ENCODE results near the gene OR52B2. TPM values are rescaled to one million over a fixed set of nuclear protein-coding genes. Genes with fewer than 3 reads are reported as not detected.
"Not testable (repeated sequence)": the region's sequence is repeated elsewhere in the genome, so short reads cannot be mapped to it uniquely, and the experiment has no call there.

Gene OR52B2
- total RNA-seq, 2 donors from 2014 or later: not detected

GRCh38 chr11:6175440-6175839 is 5.3 kb upstream of the OR52B2 start:
- intact Hi-C loops (cut with DNase I): no loop called here
- DNase-seq (no peak), ATAC-seq (no peak)
- H3K4me3 ChIP-seq: no peak overlapping the region
- no peak for TF ChIP-seq POLR2A (IDR thresholded peaks at IDR 0.05)
- TF ChIP-seq CTCF (IDR thresholded peaks at IDR 0.05): no peak
- H3K9me3 ChIP-seq: no peaks in the 10 kb centered on the region
- no peaks in the 10 kb centered on the region for H3K27me3 ChIP-seq
- WGBS, 2 donors: 36 to 38% methylated on average over 2 of the region's 2 CpGs
- no peak overlapping the region for H3K27ac ChIP-seq
- no peaks in the 10 kb centered on the region for H3K4me1 ChIP-seq
- no peaks in the 10 kb centered on the region for H3K36me3 ChIP-seq (replicated peaks in 1 of 2; ENCODE audit: insufficient read depth in 1 of 2, low read depth in 2 of 2)

GRCh38 chr11:6156628-6157359 is 13.3 kb downstream of the OR52B2 start:
- Histone ChIP-seq H3K27me3 (no peaks in the 10 kb centered on the region), H3K4me3 (no peak overlapping the region), H3K9me3 (no peaks in the 10 kb centered on the region), H3K27ac (no peak overlapping the region), H3K36me3 (replicated peaks in 1 of 2; ENCODE audit: insufficient read depth in 1 of 2, low read depth in 2 of 2) (no peaks in the 10 kb centered on the region), H3K4me1 (no peaks in the 10 kb centered on the region)
- ATAC-seq: no peak
- 52 to 67% methylated on average over 5 to 7 of the region's 7 CpGs for WGBS, 2 donors
- intact Hi-C loops (cut with DNase I): no loop called here
- no peak for TF ChIP-seq POLR2A (IDR thresholded peaks at IDR 0.05)
- no peak for TF ChIP-seq CTCF (IDR thresholded peaks at IDR 0.05)
- DNase-seq: no peak

GRCh38 chr11:6152126-6152525 is 18.0 kb downstream of the OR52B2 start:
- TF ChIP-seq POLR2A (IDR thresholded peaks at IDR 0.05): no peak
- no peak for TF ChIP-seq CTCF (IDR thresholded peaks at IDR 0.05)
- Histone ChIP-seq H3K9me3 (no peaks in the 10 kb centered on the region), H3K27ac (no peak overlapping the region), H3K4me3 (no peak overlapping the region), H3K4me1 (no peaks in the 10 kb centered on the region), H3K27me3 (no peaks in the 10 kb centered on the region), H3K36me3 (replicated peaks in 1 of 2; ENCODE audit: insufficient read depth in 1 of 2, low read depth in 2 of 2) (no peaks in the 10 kb centered on the region)
- ATAC-seq (no peak), DNase-seq (no peak)
- intact Hi-C loops (cut with DNase I): no loop called here
- 80 to 86% methylated on average over 2 of the region's 2 CpGs for WGBS, 2 donors

- DNase-seq (no peak), ATAC-seq (no peak)
- H3K36me3 ChIP-seq (replicated peaks in 1 of 2; ENCODE audit: insufficient read depth in 1 of 2, low read depth in 2 of 2): no peaks in the 10 kb centered on the region
- H3K4me3 ChIP-seq: no peak overlapping the region
- no peak overlapping the region for H3K27ac ChIP-seq
- no peaks in the 10 kb centered on the region for H3K9me3 ChIP-seq
- WGBS, 2 donors: 26 to 27% methylated on average over 1 of the region's 1 CpG
- TF ChIP-seq POLR2A (IDR thresholded peaks at IDR 0.05) (no peak), CTCF (IDR thresholded peaks at IDR 0.05) (no peak)
- no peaks in the 10 kb centered on the region for H3K27me3 ChIP-seq
- H3K4me1 ChIP-seq: no peaks in the 10 kb centered on the region
- intact Hi-C loops (cut with DNase I): no loop called here
These were observed 19.0 kb downstream of the OR52B2 start for GRCh38 chr11:6151117-6151516.

- H3K9me3 ChIP-seq; H3K4me3 ChIP-seq; DNase-seq; ATAC-seq; H3K4me1 ChIP-seq; H3K27me3 ChIP-seq; H3K36me3 ChIP-seq (replicated peaks in 1 of 2; ENCODE audit: insufficient read depth in 1 of 2, low read depth in 2 of 2); H3K27ac ChIP-seq; intact Hi-C loops (cut with DNase I): not testable (repeated sequence)
- 52 to 75% methylated on average over 6 to 17 of the region's 21 CpGs for WGBS, 2 donors
These were observed 26.4 kb downstream of the OR52B2 start for GRCh38 chr11:6143737-6144136.

All from body of pancreas (tissue), 4 donors.